ENCODE results near the gene CLDN10.

DNA sequence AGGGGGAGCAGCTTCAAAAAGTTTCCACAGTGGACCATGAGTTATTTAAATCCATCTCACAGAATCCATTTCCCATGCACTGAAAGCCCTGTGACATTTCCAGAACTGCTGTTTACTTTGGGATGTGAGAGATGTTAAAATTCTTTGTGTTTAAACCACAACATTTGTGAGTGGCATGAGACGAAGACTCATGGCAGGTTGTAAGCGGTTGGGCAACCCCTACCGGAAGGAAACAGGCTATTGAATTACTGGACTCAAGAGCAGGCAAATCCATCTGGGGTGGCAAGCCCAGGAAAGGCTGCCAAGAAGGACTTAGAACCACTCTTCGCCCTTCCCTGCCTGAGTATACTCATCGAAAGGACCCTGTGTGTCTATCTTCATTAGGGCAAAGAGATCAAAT, 22.3 kb upstream of the CLDN10 start:
- no peak for TF ChIP-seq NR3C1 (IDR thresholded peaks at IDR 0.05)
- TF ChIP-seq, protein P1, sequence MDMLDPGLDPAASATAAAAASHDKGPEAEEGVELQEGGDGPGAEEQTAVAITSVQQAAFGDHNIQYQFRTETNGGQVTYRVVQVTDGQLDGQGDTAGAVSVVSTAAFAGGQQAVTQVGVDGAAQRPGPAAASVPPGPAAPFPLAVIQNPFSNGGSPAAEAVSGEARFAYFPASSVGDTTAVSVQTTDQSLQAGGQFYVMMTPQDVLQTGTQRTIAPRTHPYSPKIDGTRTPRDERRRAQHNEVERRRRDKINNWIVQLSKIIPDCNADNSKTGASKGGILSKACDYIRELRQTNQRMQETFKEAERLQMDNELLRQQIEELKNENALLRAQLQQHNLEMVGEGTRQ (IDR thresholded peaks at IDR 0.05), result no peak
- no peak for TF ChIP-seq EP300 (IDR thresholded peaks at IDR 0.05)
- TF ChIP-seq PHF8 (IDR thresholded peaks at IDR 0.05; ENCODE audit: borderline replicate concordance, low read depth), result no peak
- TF ChIP-seq, protein P2, sequence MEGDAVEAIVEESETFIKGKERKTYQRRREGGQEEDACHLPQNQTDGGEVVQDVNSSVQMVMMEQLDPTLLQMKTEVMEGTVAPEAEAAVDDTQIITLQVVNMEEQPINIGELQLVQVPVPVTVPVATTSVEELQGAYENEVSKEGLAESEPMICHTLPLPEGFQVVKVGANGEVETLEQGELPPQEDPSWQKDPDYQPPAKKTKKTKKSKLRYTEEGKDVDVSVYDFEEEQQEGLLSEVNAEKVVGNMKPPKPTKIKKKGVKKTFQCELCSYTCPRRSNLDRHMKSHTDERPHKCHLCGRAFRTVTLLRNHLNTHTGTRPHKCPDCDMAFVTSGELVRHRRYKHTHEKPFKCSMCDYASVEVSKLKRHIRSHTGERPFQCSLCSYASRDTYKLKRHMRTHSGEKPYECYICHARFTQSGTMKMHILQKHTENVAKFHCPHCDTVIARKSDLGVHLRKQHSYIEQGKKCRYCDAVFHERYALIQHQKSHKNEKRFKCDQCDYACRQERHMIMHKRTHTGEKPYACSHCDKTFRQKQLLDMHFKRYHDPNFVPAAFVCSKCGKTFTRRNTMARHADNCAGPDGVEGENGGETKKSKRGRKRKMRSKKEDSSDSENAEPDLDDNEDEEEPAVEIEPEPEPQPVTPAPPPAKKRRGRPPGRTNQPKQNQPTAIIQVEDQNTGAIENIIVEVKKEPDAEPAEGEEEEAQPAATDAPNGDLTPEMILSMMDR (IDR thresholded peaks at IDR 0.05), result no peak
- TF ChIP-seq, protein P3, sequence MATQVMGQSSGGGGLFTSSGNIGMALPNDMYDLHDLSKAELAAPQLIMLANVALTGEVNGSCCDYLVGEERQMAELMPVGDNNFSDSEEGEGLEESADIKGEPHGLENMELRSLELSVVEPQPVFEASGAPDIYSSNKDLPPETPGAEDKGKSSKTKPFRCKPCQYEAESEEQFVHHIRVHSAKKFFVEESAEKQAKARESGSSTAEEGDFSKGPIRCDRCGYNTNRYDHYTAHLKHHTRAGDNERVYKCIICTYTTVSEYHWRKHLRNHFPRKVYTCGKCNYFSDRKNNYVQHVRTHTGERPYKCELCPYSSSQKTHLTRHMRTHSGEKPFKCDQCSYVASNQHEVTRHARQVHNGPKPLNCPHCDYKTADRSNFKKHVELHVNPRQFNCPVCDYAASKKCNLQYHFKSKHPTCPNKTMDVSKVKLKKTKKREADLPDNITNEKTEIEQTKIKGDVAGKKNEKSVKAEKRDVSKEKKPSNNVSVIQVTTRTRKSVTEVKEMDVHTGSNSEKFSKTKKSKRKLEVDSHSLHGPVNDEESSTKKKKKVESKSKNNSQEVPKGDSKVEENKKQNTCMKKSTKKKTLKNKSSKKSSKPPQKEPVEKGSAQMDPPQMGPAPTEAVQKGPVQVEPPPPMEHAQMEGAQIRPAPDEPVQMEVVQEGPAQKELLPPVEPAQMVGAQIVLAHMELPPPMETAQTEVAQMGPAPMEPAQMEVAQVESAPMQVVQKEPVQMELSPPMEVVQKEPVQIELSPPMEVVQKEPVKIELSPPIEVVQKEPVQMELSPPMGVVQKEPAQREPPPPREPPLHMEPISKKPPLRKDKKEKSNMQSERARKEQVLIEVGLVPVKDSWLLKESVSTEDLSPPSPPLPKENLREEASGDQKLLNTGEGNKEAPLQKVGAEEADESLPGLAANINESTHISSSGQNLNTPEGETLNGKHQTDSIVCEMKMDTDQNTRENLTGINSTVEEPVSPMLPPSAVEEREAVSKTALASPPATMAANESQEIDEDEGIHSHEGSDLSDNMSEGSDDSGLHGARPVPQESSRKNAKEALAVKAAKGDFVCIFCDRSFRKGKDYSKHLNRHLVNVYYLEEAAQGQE (IDR thresholded peaks at IDR 0.05), result no peak
- no peak for TF ChIP-seq RAD21 (conservative IDR thresholded peaks at IDR 0.05 in 1 of 2, IDR thresholded peaks at IDR 0.05 in 1 of 2)
- TF ChIP-seq ZFP36 (IDR thresholded peaks at IDR 0.05; ENCODE audit: borderline replicate concordance, partially characterized antibody), result no peak
- TF ChIP-seq RFX5 (IDR thresholded peaks at IDR 0.05), result no peak
- no peak for TF ChIP-seq MAZ (IDR thresholded peaks at IDR 0.05; ENCODE audit: borderline replicate concordance, low read depth, low read length)
- TF ChIP-seq MAFK (IDR thresholded peaks at IDR 0.05; ENCODE audit: partially characterized antibody), result no peak
- no peak for TF ChIP-seq POLR2A (IDR thresholded peaks at IDR 0.05; ENCODE audit: low read length)

Measured in A549 (cell line).